ENCODE data around the gene CCDC178.

Gene CCDC178

GRCh38 chr18:32919799-32920198 lies 520.7 kb downstream of the CCDC178 start:
- Histone ChIP-seq H3K27me3 (ENCODE audit: control insufficient read depth, insufficient read depth, low read length) (no peaks in the 10 kb centered on the region), H3K4me1 (ENCODE audit: control insufficient read depth, insufficient read depth, low read length) (no peaks in the 10 kb centered on the region), H3K9me3 (ENCODE audit: control insufficient read depth, low read length) (no peaks in the 10 kb centered on the region), H3K36me3 (ENCODE audit: control insufficient read depth, insufficient read depth, low read length) (no peaks in the 10 kb centered on the region), H3K4me3 (ENCODE audit: low read length) (no peak overlapping the region), H3K9ac (ENCODE audit: low read length) (no peak overlapping the region)

DNA sequence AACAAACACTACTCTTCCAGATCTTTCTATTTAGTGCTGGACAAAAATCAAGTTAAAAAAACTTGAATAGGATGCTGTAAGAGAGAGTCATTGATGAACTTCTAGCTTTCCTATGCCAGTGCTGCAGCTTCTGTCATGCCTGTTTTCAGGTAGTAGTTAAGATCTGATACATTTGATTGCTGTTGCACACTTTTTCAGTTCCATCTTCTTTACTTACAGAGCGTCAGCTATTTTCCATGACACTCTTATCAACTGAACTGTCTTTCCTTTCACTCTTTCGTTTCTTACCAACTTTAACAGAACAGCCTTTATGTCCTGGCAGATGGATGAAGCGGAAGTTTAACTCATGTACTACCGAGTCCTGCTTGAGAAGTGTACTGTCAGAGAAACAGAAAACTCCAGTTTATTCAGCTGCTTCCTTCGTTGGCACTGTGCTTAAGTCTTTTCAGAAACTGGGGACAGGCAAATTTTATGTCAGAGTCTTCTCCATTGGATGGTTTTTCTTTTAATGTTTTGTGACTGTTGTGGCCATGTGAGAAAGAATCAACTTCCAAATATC lies 521.8 kb downstream of the CCDC178 start:
- Histone ChIP-seq H3K9ac (ENCODE audit: low read length) (no peak overlapping the region), H3K9me3 (ENCODE audit: control insufficient read depth, low read length) (no peaks in the 10 kb centered on the region), H3K4me1 (ENCODE audit: control insufficient read depth, insufficient read depth, low read length) (no peaks in the 10 kb centered on the region), H3K27me3 (ENCODE audit: control insufficient read depth, insufficient read depth, low read length) (no peaks in the 10 kb centered on the region), H3K36me3 (ENCODE audit: control insufficient read depth, insufficient read depth, low read length) (no peaks in the 10 kb centered on the region), H3K4me3 (ENCODE audit: low read length) (no peak overlapping the region)

- Histone ChIP-seq H3K27me3 (ENCODE audit: control insufficient read depth, insufficient read depth, low read length) (no peaks in the 10 kb centered on the region), H3K4me3 (ENCODE audit: low read length) (no peak overlapping the region), H3K9ac (ENCODE audit: low read length) (no peak overlapping the region), H3K9me3 (ENCODE audit: control insufficient read depth, low read length) (no peaks in the 10 kb centered on the region), H3K36me3 (ENCODE audit: control insufficient read depth, insufficient read depth, low read length) (no peaks in the 10 kb centered on the region), H3K4me1 (ENCODE audit: control insufficient read depth, insufficient read depth, low read length) (no peaks in the 10 kb centered on the region)
These were observed 525.0 kb downstream of the CCDC178 start for GRCh38 chr18:32915516-32915915.

GRCh38 chr18:32911660-32912284 lies 528.7 kb downstream of the CCDC178 start:
- Histone ChIP-seq H3K4me1 (ENCODE audit: control insufficient read depth, insufficient read depth, low read length) (no peaks in the 10 kb centered on the region), H3K9me3 (ENCODE audit: control insufficient read depth, low read length) (no peaks in the 10 kb centered on the region), H3K4me3 (ENCODE audit: low read length) (no peak overlapping the region)

GRCh38 chr18:32910694-32911296 lies 529.7 kb downstream of the CCDC178 start:
- no peak overlapping the region for H3K4me3 ChIP-seq (ENCODE audit: low read length)
- no peaks in the 10 kb centered on the region for H3K27me3 ChIP-seq (ENCODE audit: control insufficient read depth, insufficient read depth, low read length)
- H3K9me3 ChIP-seq (ENCODE audit: control insufficient read depth, low read length), result no peaks in the 10 kb centered on the region
- H3K9ac ChIP-seq (ENCODE audit: low read length), result no peak overlapping the region
- no peaks in the 10 kb centered on the region for H3K4me1 ChIP-seq (ENCODE audit: control insufficient read depth, insufficient read depth, low read length)
- H3K36me3 ChIP-seq (ENCODE audit: control insufficient read depth, insufficient read depth, low read length), result no peaks in the 10 kb centered on the region

More at GRCh38 chr18:32911660-32912284, 528.7 kb downstream of the CCDC178 start:
- Histone ChIP-seq H3K27me3 (ENCODE audit: control insufficient read depth, insufficient read depth, low read length) (no peaks in the 10 kb centered on the region), H3K9ac (ENCODE audit: low read length) (no peak overlapping the region), H3K36me3 (ENCODE audit: control insufficient read depth, insufficient read depth, low read length) (no peaks in the 10 kb centered on the region)

GRCh38 chr18:32909798-32910561 lies 530.5 kb downstream of the CCDC178 start:
- Histone ChIP-seq H3K9ac (ENCODE audit: low read length) (no peak overlapping the region), H3K4me3 (ENCODE audit: low read length) (no peak overlapping the region), H3K36me3 (ENCODE audit: control insufficient read depth, insufficient read depth, low read length) (no peaks in the 10 kb centered on the region), H3K4me1 (ENCODE audit: control insufficient read depth, insufficient read depth, low read length) (no peaks in the 10 kb centered on the region), H3K9me3 (ENCODE audit: control insufficient read depth, low read length) (no peaks in the 10 kb centered on the region), H3K27me3 (ENCODE audit: control insufficient read depth, insufficient read depth, low read length) (no peaks in the 10 kb centered on the region)

DNA sequence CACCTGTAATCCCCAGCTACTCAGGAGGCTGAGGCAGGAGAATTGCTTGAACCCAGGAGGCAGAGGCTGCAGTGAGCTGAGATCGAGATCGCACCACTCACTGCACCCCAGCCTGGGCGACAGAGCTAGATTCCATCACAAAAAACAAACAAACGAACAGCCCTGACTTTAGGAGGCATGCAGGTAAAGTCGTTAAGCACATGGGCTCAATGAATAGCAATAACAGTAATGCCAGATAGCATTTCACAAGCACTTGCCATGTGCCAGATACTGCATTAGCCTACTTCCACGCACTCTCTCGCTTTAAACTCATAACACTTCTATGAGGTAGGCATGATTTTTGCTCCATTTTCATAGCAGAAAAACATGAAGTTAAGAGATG lies 532.1 kb downstream of the CCDC178 start:
- H3K9me3 ChIP-seq (ENCODE audit: control insufficient read depth, low read length), result no peaks in the 10 kb centered on the region
- no peaks in the 10 kb centered on the region for H3K27me3 ChIP-seq (ENCODE audit: control insufficient read depth, insufficient read depth, low read length)
- no peak overlapping the region for H3K4me3 ChIP-seq (ENCODE audit: low read length)
- H3K9ac ChIP-seq (ENCODE audit: low read length), result no peak overlapping the region
- H3K36me3 ChIP-seq (ENCODE audit: control insufficient read depth, insufficient read depth, low read length), result no peaks in the 10 kb centered on the region
- no peaks in the 10 kb centered on the region for H3K4me1 ChIP-seq (ENCODE audit: control insufficient read depth, insufficient read depth, low read length)

- Histone ChIP-seq H3K9me3 (ENCODE audit: control insufficient read depth, low read length) (no peaks in the 10 kb centered on the region), H3K27me3 (ENCODE audit: control insufficient read depth, insufficient read depth, low read length) (no peaks in the 10 kb centered on the region), H3K4me1 (ENCODE audit: control insufficient read depth, insufficient read depth, low read length) (no peaks in the 10 kb centered on the region), H3K4me3 (ENCODE audit: low read length) (no peak overlapping the region), H3K36me3 (ENCODE audit: control insufficient read depth, insufficient read depth, low read length) (no peaks in the 10 kb centered on the region), H3K9ac (ENCODE audit: low read length) (no peak overlapping the region)
These were observed 532.7 kb downstream of the CCDC178 start for GRCh38 chr18:32907648-32908423.

- H3K27me3 ChIP-seq (ENCODE audit: control insufficient read depth, insufficient read depth, low read length), result no peaks in the 10 kb centered on the region
- no peak overlapping the region for H3K4me3 ChIP-seq (ENCODE audit: low read length)
- no peak overlapping the region for H3K9ac ChIP-seq (ENCODE audit: low read length)
- no peaks in the 10 kb centered on the region for H3K9me3 ChIP-seq (ENCODE audit: control insufficient read depth, low read length)
- H3K36me3 ChIP-seq (ENCODE audit: control insufficient read depth, insufficient read depth, low read length), result no peaks in the 10 kb centered on the region
- no peaks in the 10 kb centered on the region for H3K4me1 ChIP-seq (ENCODE audit: control insufficient read depth, insufficient read depth, low read length)
These were observed 533.3 kb downstream of the CCDC178 start for GRCh38 chr18:32907311-32907585.

DNA sequence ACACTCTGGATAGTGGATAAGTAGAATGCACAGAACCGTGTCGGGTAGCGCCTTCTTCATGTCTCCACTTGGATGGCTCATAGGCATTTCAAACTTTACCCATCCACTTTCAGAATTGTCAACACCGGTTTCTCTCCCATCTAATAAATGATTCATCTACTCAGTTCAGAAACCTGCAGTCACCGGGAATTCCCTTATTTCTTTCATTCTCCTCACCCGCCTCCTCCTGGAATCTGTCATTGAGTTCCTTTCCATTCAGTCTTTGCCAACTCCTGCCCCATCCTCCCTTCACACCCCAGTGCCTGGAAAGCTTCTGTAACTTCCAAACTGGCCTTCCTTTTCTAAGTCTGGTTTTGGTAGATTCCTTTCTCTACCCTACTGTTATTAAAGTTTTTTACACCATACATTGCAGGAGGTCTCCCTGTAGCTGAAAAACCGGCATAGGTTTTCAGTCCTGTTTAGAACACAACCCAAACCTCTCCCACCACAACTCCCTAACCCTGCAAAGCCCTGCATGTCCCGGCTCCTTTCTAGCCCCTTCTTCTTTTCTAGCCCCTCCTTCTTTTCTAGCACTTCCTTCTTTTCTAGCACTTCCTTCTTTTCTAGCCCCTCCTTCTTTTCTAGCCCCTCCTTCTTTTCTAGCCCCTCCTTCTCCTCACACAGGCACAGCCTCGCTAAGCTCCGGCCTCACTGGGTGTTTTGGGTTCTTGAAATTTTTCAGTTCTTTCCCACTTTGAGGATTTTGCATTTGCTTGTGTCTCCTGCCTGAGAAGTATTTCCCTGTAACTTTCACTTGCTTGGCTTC lies 533.8 kb downstream of the CCDC178 start:
- Histone ChIP-seq H3K4me1 (ENCODE audit: control insufficient read depth, insufficient read depth, low read length) (no peaks in the 10 kb centered on the region), H3K36me3 (ENCODE audit: control insufficient read depth, insufficient read depth, low read length) (no peaks in the 10 kb centered on the region), H3K4me3 (ENCODE audit: low read length) (no peak overlapping the region), H3K9ac (ENCODE audit: low read length) (no peak overlapping the region), H3K27me3 (ENCODE audit: control insufficient read depth, insufficient read depth, low read length) (no peaks in the 10 kb centered on the region), H3K9me3 (ENCODE audit: control insufficient read depth, low read length) (no peaks in the 10 kb centered on the region)

DNA sequence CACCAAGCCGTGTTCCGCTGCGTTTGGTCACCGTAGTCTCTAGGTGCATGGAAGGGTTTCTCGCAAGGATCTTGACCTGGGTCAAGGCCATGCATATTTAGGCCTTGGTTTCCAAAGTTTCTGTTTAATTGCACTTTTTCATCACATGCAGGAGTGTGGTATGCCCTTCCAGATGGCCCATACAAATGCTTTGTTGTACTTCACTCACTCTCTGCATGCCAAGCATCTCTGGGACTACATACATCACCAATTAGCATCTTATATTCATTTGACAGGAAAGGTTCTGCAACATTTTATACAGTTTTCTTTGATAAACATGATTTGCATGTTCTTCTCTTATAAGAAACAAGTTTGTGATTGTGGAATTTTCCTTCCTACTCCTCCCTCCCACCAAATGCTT lies 534.9 kb downstream of the CCDC178 start:
- H3K9me3 ChIP-seq (ENCODE audit: control insufficient read depth, low read length), result no peaks in the 10 kb centered on the region
- H3K4me3 ChIP-seq (ENCODE audit: low read length), result no peak overlapping the region
- no peaks in the 10 kb centered on the region for H3K4me1 ChIP-seq (ENCODE audit: control insufficient read depth, insufficient read depth, low read length)
- no peaks in the 10 kb centered on the region for H3K36me3 ChIP-seq (ENCODE audit: control insufficient read depth, insufficient read depth, low read length)
- no peaks in the 10 kb centered on the region for H3K27me3 ChIP-seq (ENCODE audit: control insufficient read depth, insufficient read depth, low read length)
- H3K9ac ChIP-seq (ENCODE audit: low read length), result no peak overlapping the region
